SK-N-SH treated with all-trans-retinoic acid at 6 μM for 48 hours (cell line): Measurements from ENCODE around the gene ZNF184.

Experiments used
- ARNTL ChIP-seq: fragments of 450-650 bp; formaldehyde crosslinking; IDR thresholded peaks from 2 replicates; pipeline ENCODE4 v1.5.0; 2020; ENCODE audit warnings: low read depth, mild to moderate bottlenecking, moderate library complexity, borderline replicate concordance
- BACH2 ChIP-seq: fragments of 250-450 bp; sonication (Bioruptor Pico); IDR thresholded peaks from 2 replicates; pipeline ENCODE4 v1.9.0; 2021; ENCODE audit warnings: mild to moderate bottlenecking, borderline replicate concordance
- GLIS3 ChIP-seq: fragments of 250-450 bp; sonication (Bioruptor Pico); IDR thresholded peaks from 2 replicates; pipeline ENCODE4 v1.5.0; 2020; ENCODE audit warnings: mild to moderate bottlenecking, moderate library complexity
- OSR1 ChIP-seq: fragments of 250-450 bp; sonication (Bioruptor Pico); IDR thresholded peaks from 2 replicates; pipeline ENCODE4 v1.8.0; 2022; ENCODE audit warnings: moderate library complexity, mild to moderate bottlenecking, inconsistent platforms
- PPARA ChIP-seq: fragments of 250-450 bp; sonication (Bioruptor Pico); IDR thresholded peaks from 2 replicates; pipeline ENCODE4 v1.5.0; 2020; ENCODE audit warnings: mild to moderate bottlenecking, borderline replicate concordance
- RARB ChIP-seq: fragments of 250-450 bp; sonication (Bioruptor Pico); IDR thresholded peaks from 2 replicates; pipeline ENCODE4 v1.8.0; 2021; ENCODE audit warnings: mild to moderate bottlenecking, moderate library complexity
- TSHZ2 ChIP-seq: fragments of 250-450 bp; sonication (Bioruptor Pico); IDR thresholded peaks from 2 replicates; pipeline ENCODE4 v1.5.0; 2020; ENCODE audit warnings: mild to moderate bottlenecking, moderate library complexity
- ZFP3 ChIP-seq: fragments of 250-450 bp; sonication (Bioruptor Pico); IDR thresholded peaks from 2 replicates; pipeline ENCODE4 v1.5.0; 2020; ENCODE audit warnings: mild to moderate bottlenecking, moderate library complexity
- ZFP30 ChIP-seq: fragments of 450-650 bp; formaldehyde crosslinking; IDR thresholded peaks from 2 replicates; pipeline ENCODE4 v1.5.0; 2022; ENCODE audit warnings: mild to moderate bottlenecking, moderate library complexity
- ZNF565 ChIP-seq: fragments of 450-650 bp; formaldehyde crosslinking; conservative IDR thresholded peaks from 2 replicates; pipeline ENCODE4 v1.5.0; 2020; ENCODE audit warnings: low read depth, mild to moderate bottlenecking, moderate library complexity
- TF ChIP-seq, protein P1 (sequence below): fragments of 250-450 bp; sonication (Bioruptor Pico); IDR thresholded peaks from 2 replicates; pipeline ENCODE4 v1.8.0; 2021; ENCODE audit warnings: low read depth, mild to moderate bottlenecking, moderate library complexity, borderline replicate concordance
- TF ChIP-seq, protein P2 (sequence below): fragments of 250-450 bp; sonication (Bioruptor Pico); IDR thresholded peaks from 2 replicates; pipeline ENCODE4 v1.8.0; 2020; ENCODE audit warnings: mild to moderate bottlenecking, moderate library complexity, borderline replicate concordance
- TF ChIP-seq, protein P3 (sequence below): fragments of 250-450 bp; sonication (Bioruptor Pico); IDR thresholded peaks from 2 replicates; pipeline ENCODE4 v1.5.1; 2021; ENCODE audit warnings: mild to moderate bottlenecking, moderate library complexity

DNA sequence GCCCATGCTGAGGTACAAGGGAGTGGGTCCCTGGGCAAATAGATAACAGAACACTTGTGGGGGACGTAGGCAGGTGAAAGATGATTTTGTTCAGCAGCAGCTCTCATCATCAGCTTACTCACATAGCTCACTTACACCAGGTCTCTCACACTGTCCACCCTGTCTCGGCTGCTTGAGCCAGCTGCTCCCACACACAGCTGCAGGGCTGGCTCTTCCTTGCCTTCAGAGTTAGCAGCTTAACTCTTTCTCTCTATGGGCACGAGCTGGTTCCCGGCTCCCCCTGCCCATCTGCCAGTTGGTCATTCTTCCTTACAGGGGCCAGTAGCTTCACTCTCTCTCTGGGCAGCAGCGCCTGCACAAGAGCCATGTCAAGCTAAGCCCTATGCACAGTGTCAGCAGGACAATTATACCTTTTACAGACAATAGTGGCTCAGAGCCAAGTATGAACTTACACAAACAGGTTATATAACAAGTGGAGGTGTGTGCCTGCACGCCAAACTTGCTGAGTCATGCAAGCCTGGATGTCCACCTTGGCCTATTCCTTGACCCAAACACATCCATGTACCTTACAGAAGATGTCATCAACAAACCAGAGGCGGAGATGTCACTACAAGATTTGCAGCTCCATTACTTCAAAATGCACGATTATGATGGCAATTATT, 65.6 kb downstream of the ZNF184 start:
- TF ChIP-seq GLIS3 (CRISPR knock-in tag) (no peak), ZNF565 (no peak), ZFP30 (CRISPR knock-in tag) (no peak), RARB (CRISPR knock-in tag) (no peak), PPARA (CRISPR knock-in tag) (no peak), ARNTL (no peak), ZFP3 (CRISPR knock-in tag) (no peak), TSHZ2 (CRISPR knock-in tag) (no peak), OSR1 (no peak), BACH2 (CRISPR knock-in tag) (no peak)
- TF ChIP-seq, protein P1, sequence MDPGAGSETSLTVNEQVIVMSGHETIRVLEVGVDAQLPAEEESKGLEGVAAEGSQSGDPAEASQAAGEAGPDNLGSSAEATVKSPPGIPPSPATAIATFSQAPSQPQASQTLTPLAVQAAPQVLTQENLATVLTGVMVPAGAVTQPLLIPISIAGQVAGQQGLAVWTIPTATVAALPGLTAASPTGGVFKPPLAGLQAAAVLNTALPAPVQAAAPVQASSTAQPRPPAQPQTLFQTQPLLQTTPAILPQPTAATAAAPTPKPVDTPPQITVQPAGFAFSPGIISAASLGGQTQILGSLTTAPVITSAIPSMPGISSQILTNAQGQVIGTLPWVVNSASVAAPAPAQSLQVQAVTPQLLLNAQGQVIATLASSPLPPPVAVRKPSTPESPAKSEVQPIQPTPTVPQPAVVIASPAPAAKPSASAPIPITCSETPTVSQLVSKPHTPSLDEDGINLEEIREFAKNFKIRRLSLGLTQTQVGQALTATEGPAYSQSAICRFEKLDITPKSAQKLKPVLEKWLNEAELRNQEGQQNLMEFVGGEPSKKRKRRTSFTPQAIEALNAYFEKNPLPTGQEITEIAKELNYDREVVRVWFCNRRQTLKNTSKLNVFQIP (CRISPR knock-in tag), result no peak
- TF ChIP-seq, protein P2, sequence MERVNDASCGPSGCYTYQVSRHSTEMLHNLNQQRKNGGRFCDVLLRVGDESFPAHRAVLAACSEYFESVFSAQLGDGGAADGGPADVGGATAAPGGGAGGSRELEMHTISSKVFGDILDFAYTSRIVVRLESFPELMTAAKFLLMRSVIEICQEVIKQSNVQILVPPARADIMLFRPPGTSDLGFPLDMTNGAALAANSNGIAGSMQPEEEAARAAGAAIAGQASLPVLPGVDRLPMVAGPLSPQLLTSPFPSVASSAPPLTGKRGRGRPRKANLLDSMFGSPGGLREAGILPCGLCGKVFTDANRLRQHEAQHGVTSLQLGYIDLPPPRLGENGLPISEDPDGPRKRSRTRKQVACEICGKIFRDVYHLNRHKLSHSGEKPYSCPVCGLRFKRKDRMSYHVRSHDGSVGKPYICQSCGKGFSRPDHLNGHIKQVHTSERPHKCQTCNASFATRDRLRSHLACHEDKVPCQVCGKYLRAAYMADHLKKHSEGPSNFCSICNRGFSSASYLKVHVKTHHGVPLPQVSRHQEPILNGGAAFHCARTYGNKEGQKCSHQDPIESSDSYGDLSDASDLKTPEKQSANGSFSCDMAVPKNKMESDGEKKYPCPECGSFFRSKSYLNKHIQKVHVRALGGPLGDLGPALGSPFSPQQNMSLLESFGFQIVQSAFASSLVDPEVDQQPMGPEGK (CRISPR knock-in tag), result no peak
- TF ChIP-seq, protein P3, sequence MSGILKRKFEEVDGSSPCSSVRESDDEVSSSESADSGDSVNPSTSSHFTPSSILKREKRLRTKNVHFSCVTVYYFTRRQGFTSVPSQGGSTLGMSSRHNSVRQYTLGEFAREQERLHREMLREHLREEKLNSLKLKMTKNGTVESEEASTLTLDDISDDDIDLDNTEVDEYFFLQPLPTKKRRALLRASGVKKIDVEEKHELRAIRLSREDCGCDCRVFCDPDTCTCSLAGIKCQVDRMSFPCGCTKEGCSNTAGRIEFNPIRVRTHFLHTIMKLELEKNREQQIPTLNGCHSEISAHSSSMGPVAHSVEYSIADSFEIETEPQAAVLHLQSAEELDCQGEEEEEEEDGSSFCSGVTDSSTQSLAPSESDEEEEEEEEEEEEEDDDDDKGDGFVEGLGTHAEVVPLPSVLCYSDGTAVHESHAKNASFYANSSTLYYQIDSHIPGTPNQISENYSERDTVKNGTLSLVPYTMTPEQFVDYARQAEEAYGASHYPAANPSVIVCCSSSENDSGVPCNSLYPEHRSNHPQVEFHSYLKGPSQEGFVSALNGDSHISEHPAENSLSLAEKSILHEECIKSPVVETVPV (CRISPR knock-in tag), result no peak
